ENCODE data around the gene CCDC127. TPM values are rescaled to one million over a fixed set of nuclear protein-coding genes. Genes with fewer than 3 reads are reported as not detected.

CCDC127 gene
- total RNA-seq, 2 donors from 2014 or later: 2.7 to 7.8 TPM

DNA sequence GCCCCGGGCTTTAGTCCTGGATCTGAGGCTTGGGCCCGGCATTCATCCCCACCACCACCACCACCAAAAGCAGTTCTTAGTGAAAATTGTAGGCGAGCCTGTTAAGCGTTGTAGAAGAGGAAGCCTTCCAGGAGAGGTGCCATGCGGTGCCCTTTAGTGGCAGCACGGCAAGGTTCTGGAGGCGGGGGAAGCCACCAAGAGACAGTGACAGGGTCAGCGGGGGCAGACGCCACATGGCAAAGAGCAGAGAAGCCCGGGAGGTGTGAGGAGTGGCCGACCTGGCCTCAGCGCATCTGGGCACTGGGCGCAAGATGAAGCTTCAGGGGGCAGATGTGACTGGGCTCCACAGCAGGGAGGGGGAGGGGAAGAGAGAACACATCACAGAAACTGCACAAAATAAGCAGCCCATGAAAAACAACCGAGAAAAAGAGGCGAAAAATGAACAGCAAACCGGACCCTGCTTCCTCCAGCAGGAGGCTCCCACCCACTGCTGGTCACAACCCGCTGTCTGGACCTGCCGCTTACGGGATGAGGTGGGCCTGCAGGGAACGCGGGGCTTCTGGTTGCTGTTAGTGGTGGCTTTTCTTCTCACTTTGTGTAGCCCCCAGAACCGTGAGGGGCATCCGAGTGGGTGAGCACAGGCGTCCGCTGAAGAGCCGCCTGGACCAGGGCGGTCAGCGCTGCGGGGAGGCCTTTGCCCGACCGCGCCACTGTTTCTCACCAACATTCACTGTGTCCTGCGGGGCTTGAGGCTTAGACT lies 22.4 kb downstream of the CCDC127 start:
- no peaks in the 10 kb centered on the region for H3K9me3 ChIP-seq
- no peak for DNase-seq (ENCODE audit: low spot score)
- no peak overlapping the region for H3K4me3 ChIP-seq
- H3K27me3 ChIP-seq (replicated peaks; ENCODE audit: insufficient read depth): no peaks in the 10 kb centered on the region
- H3K4me1 ChIP-seq (ENCODE audit: control insufficient read depth in 1 of 2, low read depth in 2 of 2): peaks cover 2 to 13% of the 10 kb centered on the region in 2 donors
- TF ChIP-seq, protein P1, sequence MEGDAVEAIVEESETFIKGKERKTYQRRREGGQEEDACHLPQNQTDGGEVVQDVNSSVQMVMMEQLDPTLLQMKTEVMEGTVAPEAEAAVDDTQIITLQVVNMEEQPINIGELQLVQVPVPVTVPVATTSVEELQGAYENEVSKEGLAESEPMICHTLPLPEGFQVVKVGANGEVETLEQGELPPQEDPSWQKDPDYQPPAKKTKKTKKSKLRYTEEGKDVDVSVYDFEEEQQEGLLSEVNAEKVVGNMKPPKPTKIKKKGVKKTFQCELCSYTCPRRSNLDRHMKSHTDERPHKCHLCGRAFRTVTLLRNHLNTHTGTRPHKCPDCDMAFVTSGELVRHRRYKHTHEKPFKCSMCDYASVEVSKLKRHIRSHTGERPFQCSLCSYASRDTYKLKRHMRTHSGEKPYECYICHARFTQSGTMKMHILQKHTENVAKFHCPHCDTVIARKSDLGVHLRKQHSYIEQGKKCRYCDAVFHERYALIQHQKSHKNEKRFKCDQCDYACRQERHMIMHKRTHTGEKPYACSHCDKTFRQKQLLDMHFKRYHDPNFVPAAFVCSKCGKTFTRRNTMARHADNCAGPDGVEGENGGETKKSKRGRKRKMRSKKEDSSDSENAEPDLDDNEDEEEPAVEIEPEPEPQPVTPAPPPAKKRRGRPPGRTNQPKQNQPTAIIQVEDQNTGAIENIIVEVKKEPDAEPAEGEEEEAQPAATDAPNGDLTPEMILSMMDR (IDR thresholded peaks at IDR 0.05): no peak
- no peak for ATAC-seq (ENCODE audit: insufficient number of reproducible peaks, low FRiP score, low read depth)
- H3K36me3 ChIP-seq: no peaks in the 10 kb centered on the region
- no peak overlapping the region for H3K27ac ChIP-seq

DNA sequence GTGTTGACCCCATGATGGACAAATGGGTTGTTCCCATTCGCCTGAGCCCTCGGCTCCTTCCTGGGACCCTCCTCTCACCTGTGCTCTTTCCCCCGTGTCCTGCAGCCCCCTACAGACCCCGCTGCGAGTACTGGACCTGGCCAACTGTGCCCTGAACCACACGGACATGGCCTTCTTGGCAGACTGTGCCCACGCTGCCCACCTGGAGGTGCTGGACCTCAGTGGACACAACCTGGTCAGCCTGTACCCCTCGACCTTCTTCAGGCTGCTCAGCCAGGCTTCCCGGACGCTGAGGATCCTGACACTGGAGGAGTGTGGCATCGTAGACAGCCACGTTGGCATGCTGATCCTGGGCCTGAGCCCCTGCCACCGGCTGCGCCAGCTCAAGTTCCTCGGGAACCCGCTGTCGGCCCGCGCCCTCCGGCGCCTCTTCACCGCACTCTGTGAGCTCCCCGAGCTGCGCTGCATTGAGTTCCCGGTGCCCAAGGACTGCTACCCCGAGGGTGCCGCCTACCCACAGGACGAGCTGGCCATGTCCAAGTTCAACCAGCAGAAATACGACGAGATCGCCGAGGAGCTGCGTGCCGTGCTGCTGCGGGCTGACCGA lies 23.2 kb downstream of the CCDC127 start:
- ATAC-seq (ENCODE audit: insufficient number of reproducible peaks, low FRiP score, low read depth) (no peak), DNase-seq (ENCODE audit: low spot score) (no peak)
- Histone ChIP-seq H3K27me3 (replicated peaks; ENCODE audit: insufficient read depth) (no peaks in the 10 kb centered on the region), H3K9me3 (no peaks in the 10 kb centered on the region), H3K4me3 (no peak overlapping the region), H3K36me3 (no peaks in the 10 kb centered on the region), H3K27ac (no peak overlapping the region), H3K4me1 (ENCODE audit: control insufficient read depth in 1 of 2, low read depth in 2 of 2) (peaks cover 4 to 18% of the 10 kb centered on the region in 2 donors)
- TF ChIP-seq, protein P1 (IDR thresholded peaks at IDR 0.05): no peak

DNA sequence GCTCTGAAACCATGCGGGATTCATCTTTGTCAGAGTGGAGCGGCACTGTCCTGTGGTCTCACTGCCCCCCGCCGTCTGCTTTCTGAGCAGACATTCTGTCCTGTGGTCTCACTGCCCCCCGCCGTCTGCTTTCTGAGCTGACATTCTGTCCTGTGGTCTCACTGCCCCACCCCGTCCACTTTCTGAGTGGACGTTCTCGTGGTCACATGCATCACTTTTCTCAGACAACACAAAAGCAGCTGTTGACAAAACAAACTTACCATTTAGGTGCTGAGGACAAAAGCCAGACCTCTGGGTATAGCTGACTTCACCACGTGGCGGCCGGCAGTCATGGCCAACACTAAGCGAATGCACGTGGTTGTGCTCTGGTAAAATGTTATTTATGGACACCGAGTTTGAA lies 23.9 kb downstream of the CCDC127 start:
- Histone ChIP-seq H3K36me3 (no peaks in the 10 kb centered on the region), H3K4me3 (no peak overlapping the region), H3K27me3 (replicated peaks; ENCODE audit: insufficient read depth) (no peaks in the 10 kb centered on the region), H3K27ac (no peak overlapping the region), H3K4me1 (ENCODE audit: control insufficient read depth in 1 of 2, low read depth in 2 of 2) (peaks cover 4 to 18% of the 10 kb centered on the region in 2 donors), H3K9me3 (no peaks in the 10 kb centered on the region)
- TF ChIP-seq, protein P1 (IDR thresholded peaks at IDR 0.05): no peak
- ATAC-seq (ENCODE audit: insufficient number of reproducible peaks, low FRiP score, low read depth) (no peak), DNase-seq (ENCODE audit: low spot score) (no peak)

DNA sequence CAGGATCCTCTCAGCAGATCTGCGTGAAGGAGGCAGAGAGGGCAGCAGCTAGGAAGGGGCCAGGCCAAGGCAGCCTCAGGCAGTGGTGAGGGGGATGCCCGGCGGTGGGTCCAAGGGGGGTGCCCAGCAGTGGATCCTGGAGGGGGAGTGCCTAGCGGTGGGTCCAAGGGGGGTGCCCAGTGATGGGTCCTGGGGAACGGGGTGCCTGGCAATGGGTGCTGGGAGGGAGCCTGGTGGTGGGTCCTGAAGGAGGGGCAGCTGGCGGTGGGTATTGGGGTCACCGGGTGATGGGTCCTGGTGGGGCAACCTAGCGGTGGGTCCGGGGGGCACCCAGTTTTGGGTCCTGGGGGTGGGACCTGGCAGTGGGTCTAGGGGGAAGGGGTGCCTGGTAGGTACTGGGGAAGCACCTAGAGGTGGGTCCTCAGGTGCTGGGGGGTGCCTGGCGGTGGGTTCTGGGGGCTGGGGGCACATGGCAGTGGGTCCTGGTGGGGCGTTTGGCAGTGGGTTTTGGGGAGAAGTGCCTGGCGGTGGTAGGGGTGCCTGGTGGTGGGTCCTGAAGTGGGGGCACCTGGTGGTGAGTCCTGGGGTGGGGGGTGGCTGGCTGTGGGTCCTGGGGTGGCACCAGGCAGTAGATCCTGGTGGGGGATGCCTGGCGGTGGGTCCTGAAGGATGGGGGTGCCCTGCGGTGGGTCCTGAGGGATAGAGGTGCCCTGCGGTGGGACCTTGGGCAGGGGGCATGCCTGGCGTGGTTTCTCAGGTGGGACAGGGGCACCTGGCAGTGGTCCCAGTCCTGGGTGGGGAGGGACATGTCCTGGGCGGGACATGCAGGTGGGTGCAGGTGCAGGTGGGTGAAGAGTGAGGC lies 24.8 kb downstream of the CCDC127 start:
- H3K27ac ChIP-seq: no peak overlapping the region
- no peaks in the 10 kb centered on the region for H3K9me3 ChIP-seq
- H3K36me3 ChIP-seq: no peaks in the 10 kb centered on the region
- ATAC-seq (ENCODE audit: insufficient number of reproducible peaks, low FRiP score, low read depth) (no peak), DNase-seq (ENCODE audit: low spot score) (no peak)
- TF ChIP-seq, protein P1 (IDR thresholded peaks at IDR 0.05): no peak
- H3K4me3 ChIP-seq: no peak overlapping the region
- H3K27me3 ChIP-seq (replicated peaks; ENCODE audit: insufficient read depth): no peaks in the 10 kb centered on the region
- peaks cover 4 to 20% of the 10 kb centered on the region in 2 donors for H3K4me1 ChIP-seq (ENCODE audit: control insufficient read depth in 1 of 2, low read depth in 2 of 2)

DNA sequence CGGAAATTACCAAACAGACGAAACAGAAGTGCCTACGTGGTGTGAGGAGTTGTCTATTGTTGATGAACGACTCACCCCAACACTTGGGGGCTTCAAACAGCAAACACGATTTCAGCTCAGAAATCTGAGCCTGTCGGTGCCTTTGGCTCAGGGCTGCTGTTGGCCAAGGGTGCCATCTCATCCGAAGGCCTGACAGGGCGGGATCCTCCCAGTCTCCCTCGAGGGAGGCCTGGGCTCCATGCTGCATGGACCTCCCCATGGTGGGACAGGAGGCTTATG lies 25.3 kb downstream of the CCDC127 start:
- Histone ChIP-seq H3K4me1 (ENCODE audit: control insufficient read depth in 1 of 2, low read depth in 2 of 2) (peaks cover 4 to 25% of the 10 kb centered on the region in 2 donors), H3K4me3 (no peak overlapping the region), H3K9me3 (no peaks in the 10 kb centered on the region), H3K27me3 (replicated peaks; ENCODE audit: insufficient read depth) (no peaks in the 10 kb centered on the region), H3K27ac (no peak overlapping the region), H3K36me3 (no peaks in the 10 kb centered on the region)
- TF ChIP-seq, protein P1 (IDR thresholded peaks at IDR 0.05): no peak
- ATAC-seq (ENCODE audit: insufficient number of reproducible peaks, low FRiP score, low read depth) (no peak), DNase-seq (ENCODE audit: low spot score) (no peak)
